DMS 273 (cell line): ENCODE measurements around the gene PSMA8.
"Not testable (repeated sequence)": the region's sequence is repeated elsewhere in the genome, so short reads cannot be mapped to it uniquely, and the experiment has no call there.

Experiments
- DNase-seq: peaks from one replicate; lab custom pipeline; 2025; ENCODE audit not compliant: unreplicated experiment; lab: John Stamatoyannopoulos, UW

The PSMA8 gene

GRCh38 chr18:26230497-26230896 lies 96.8 kb downstream of the PSMA8 start:
- no peak for DNase-seq

GRCh38 chr18:26233208-26233607 lies 99.5 kb downstream of the PSMA8 start:
- DNase-seq, result no peak

DNA sequence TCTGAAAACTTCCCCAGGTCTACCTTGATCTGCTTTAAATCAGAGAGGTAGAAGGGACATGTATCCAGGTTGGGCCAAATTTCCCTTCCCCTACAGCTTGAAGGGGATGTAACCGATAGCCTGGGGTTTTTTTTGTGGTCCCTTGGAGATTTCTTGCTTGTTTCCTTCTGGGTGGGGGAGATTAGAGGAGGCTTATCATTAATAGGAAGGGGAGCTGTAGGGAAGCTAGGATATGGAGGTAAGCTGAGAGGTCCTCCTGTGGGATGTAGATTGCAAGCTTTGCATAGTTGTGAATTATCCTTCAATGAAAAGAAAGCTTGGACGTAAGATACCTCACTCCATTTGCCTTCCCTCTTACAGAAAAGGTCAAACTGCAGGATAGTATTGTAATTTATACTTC lies 103.7 kb downstream of the PSMA8 start:
- DNase-seq, result not testable (repeated sequence)

GRCh38 chr18:26238718-26239117 lies 105.0 kb downstream of the PSMA8 start:
- DNase-seq, result not testable (repeated sequence)

GRCh38 chr18:26242392-26242791 lies 108.7 kb downstream of the PSMA8 start:
- DNase-seq, result not testable (repeated sequence)
